HG03064 (cell line): Measurements from ENCODE around the gene FAM177A1.
"Not testable (repeated sequence)": the region's sequence is repeated elsewhere in the genome, so short reads cannot be mapped to it uniquely, and the experiment has no call there.

Source experiments
- ATAC-seq: cut with Tn5 transposase; IDR thresholded peaks from one replicate; pipeline ENCODE4 v1.9.1; 2021; ENCODE audit warnings: low read depth; ENCODE audit not compliant: unreplicated experiment

Gene FAM177A1

GRCh38 chr14:35046048-35046750 lies at the start of gene FAM177A1:
TSS of gene FAM177A1 (plus strand) at chr14:35046272. CDS start at chr14:35046464, 192 bp downstream.
- peak; percentile 91 for ATAC-seq

GRCh38 chr14:34997762-34998161 lies 48.3 kb upstream of the FAM177A1 start:
- no peak for ATAC-seq

- no peak for ATAC-seq
These were observed 46.6 kb upstream of the FAM177A1 start for GRCh38 chr14:34999500-34999899.

GRCh38 chr14:35001621-35002020 lies 44.5 kb upstream of the FAM177A1 start:
- ATAC-seq: no peak

GRCh38 chr14:35004839-35005238 lies 41.2 kb upstream of the FAM177A1 start:
- ATAC-seq: no peak

- no peak for ATAC-seq
These were observed 29.5 kb upstream of the FAM177A1 start for GRCh38 chr14:35016568-35016967.

GRCh38 chr14:35020713-35021112 lies 25.4 kb upstream of the FAM177A1 start:
- no peak for ATAC-seq

- no peak for ATAC-seq
These were observed 17.6 kb upstream of the FAM177A1 start for GRCh38 chr14:35028435-35028834.

GRCh38 chr14:35032562-35032961 lies 13.5 kb upstream of the FAM177A1 start:
- ATAC-seq: no peak

- no peak for ATAC-seq
These were observed 11.6 kb upstream of the FAM177A1 start for GRCh38 chr14:35034440-35034833.

GRCh38 chr14:35034944-35035554 lies 11.0 kb upstream of the FAM177A1 start:
- not testable (repeated sequence) for ATAC-seq

- ATAC-seq: not testable (repeated sequence)
These were observed 7.8 kb upstream of the FAM177A1 start for GRCh38 chr14:35038312-35038711.

- no peak for ATAC-seq
These were observed 3.4 kb upstream of the FAM177A1 start for GRCh38 chr14:35042632-35043031.

- ATAC-seq: no peak
These were observed 3.0 kb upstream of the FAM177A1 start for GRCh38 chr14:35043046-35043445.

GRCh38 chr14:35044939-35045797 lies 904 bp upstream of the FAM177A1 start:
- ATAC-seq: no peak

GRCh38 chr14:35045798-35046047 lies 349 bp upstream of the FAM177A1 start:
- ATAC-seq: peak; percentile 8

GRCh38 chr14:35046751-35047536 lies 872 bp downstream of the FAM177A1 start:
- peak; percentile 14 for ATAC-seq

GRCh38 chr14:35047976-35048513 lies 2.0 kb downstream of the FAM177A1 start:
- ATAC-seq: no peak

GRCh38 chr14:35050652-35051051 lies 4.6 kb downstream of the FAM177A1 start:
- no peak for ATAC-seq

GRCh38 chr14:35051796-35052195 lies 5.7 kb downstream of the FAM177A1 start:
- ATAC-seq: no peak

- ATAC-seq: no peak
These were observed 6.6 kb downstream of the FAM177A1 start for GRCh38 chr14:35052637-35053036.
